Neural progenitor cell (in vitro differentiated cells): ENCODE measurements around the gene KIAA0753. TPM values are rescaled to one million over a fixed set of nuclear protein-coding genes. Genes with fewer than 3 reads are reported as not detected.

Source experiments
- DNase-seq: peaks from one replicate; pipeline ENCODE4 v3.0.0-alpha.2; 2016; ENCODE audit warnings: low spot score
- H2AFZ ChIP-seq: fragments of 200-600 bp; sonication (generic); replicated peaks from 2 replicates; pipeline ENCODE4 v1.6.1; 2016; ENCODE audit warnings: antibody characterized with exemption
- H3F3A ChIP-seq: fragments of 200-600 bp; sonication (generic); 2 replicates; pipeline ENCODE4 v1.6.1; 2016; ENCODE audit warnings: antibody characterized with exemption, low read depth
- H3K27ac ChIP-seq: fragments of 200-600 bp; sonication (generic); 2 replicates; pipeline ENCODE4 v1.5.1; 2016; ENCODE audit warnings: mild to moderate bottlenecking
- H3K27me3 ChIP-seq: fragments of 200-600 bp; sonication (generic); 2 replicates; pipeline ENCODE4 v1.6.1; 2016; ENCODE audit warnings: mild to moderate bottlenecking, moderate library complexity
- H3K36me3 ChIP-seq: fragments of 200-600 bp; sonication (generic); 2 replicates; pipeline ENCODE4 v1.5.1; 2016
- H3K4me1 ChIP-seq: fragments of 200-600 bp; sonication (generic); 2 replicates; pipeline ENCODE4 v1.6.1; 2016; ENCODE audit warnings: mixed run types
- H3K4me2 ChIP-seq: fragments of 200-600 bp; sonication (generic); 2 replicates; pipeline ENCODE4 v1.6.1; 2016
- H3K4me3 ChIP-seq: fragments of 200-600 bp; sonication (generic); 2 replicates; pipeline ENCODE4 v1.5.1; 2016
- H3K79me2 ChIP-seq: fragments of 200-600 bp; sonication (generic); 2 replicates; pipeline ENCODE4 v1.6.1; 2016; ENCODE audit warnings: low read depth
- H3K9ac ChIP-seq: fragments of 200-600 bp; sonication (generic); 2 replicates; pipeline ENCODE4 v1.6.1; 2016
- H3K9me3 ChIP-seq: fragments of 200-600 bp; sonication (generic); 2 replicates; pipeline ENCODE4 v1.5.1; 2016; ENCODE audit warnings: low read depth
- H4K20me1 ChIP-seq: fragments of 200-600 bp; sonication (generic); 2 replicates; pipeline ENCODE4 v1.6.1; 2016; ENCODE audit warnings: low read depth
- H3K27ac Mint-ChIP-seq: 3 replicates; pipeline ENCODE4 v1.8.0; 2021; ENCODE audit warnings: mixed read lengths
- H3K27me3 Mint-ChIP-seq: 2 replicates; pipeline ENCODE4 v1.8.0; 2022; ENCODE audit warnings: low read depth, mild to moderate bottlenecking, inconsistent platforms, moderate library complexity, mixed read lengths; ENCODE audit not compliant: insufficient read depth
- H3K36me3 Mint-ChIP-seq: 3 replicates; pipeline ENCODE4 v1.8.0; 2021; ENCODE audit warnings: mixed read lengths
- H3K4me1 Mint-ChIP-seq: 3 replicates; pipeline ENCODE4 v1.8.0; 2021; ENCODE audit warnings: mixed read lengths
- H3K4me3 Mint-ChIP-seq: 3 replicates; pipeline ENCODE4 v1.8.0; 2021; ENCODE audit warnings: mild to moderate bottlenecking, moderate library complexity, mixed read lengths
- H3K9me3 Mint-ChIP-seq: 3 replicates; pipeline ENCODE4 v1.8.0; 2020; ENCODE audit warnings: mixed read lengths
- EZH2 ChIP-seq: fragments of 200-600 bp; sonication (generic); IDR thresholded peaks from 2 replicates; pipeline ENCODE4 v1.6.1; 2017; ENCODE audit warnings: antibody characterized with exemption, mild to moderate bottlenecking, moderate library complexity
- EZH2phosphoT487 ChIP-seq: fragments of 200-600 bp; sonication (generic); IDR thresholded peaks from 2 replicates; pipeline ENCODE4 v1.6.1; 2017; ENCODE audit warnings: antibody characterized with exemption
- total RNA-seq: library from RNA; depleted of rRNA; stranded (reverse); fragments of >200 nt; gene quantifications from 2 replicates; pipeline ENCODE4 v1.2.3, GENCODE V29; 2015; ENCODE audit warnings: low replicate concordance
- TF ChIP-seq, protein P1 (sequence below): fragments of 200-600 bp; sonication (generic); IDR thresholded peaks from 2 replicates; pipeline ENCODE4 v1.5.1; 2017; ENCODE audit warnings: antibody characterized with exemption, mild to moderate bottlenecking

The KIAA0753 gene
- total RNA-seq, 1 donor from 2014 or later: 24.1 TPM

DNA sequence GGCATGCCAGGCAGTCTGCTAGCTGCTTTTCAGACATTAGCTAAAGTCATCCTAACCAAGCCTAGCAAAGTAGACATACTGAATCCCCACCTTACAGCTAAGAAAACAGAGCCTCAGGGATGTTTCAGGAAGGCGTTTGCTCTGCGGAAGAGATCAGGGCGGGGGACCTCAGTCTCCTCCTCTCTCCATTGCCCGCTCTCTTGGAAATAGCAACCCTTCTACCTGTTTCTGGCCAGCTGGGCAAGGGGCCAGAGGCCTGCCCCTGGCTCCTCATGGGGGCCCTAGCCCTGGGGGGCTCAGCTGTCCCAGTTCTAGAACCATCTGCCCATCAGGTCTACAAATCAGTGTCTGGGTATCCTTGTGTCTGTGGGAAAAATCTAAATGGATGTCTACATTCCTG is 98.6 kb downstream of the KIAA0753 start:
- no peak for DNase-seq
- Histone ChIP-seq H3F3A (no peaks in the 10 kb centered on the region), H4K20me1 (no peaks in the 10 kb centered on the region), H3K36me3 (no peaks in the 10 kb centered on the region), H3K4me2 (no peak overlapping the region), H3K27ac (no peak overlapping the region), H3K27me3 (no peaks in the 10 kb centered on the region), H3K9me3 (no peaks in the 10 kb centered on the region), H3K79me2 (no peaks in the 10 kb centered on the region), H3K4me3 (no peak overlapping the region), H3K9ac (no peak overlapping the region), H3K4me1 (peaks cover 5% of the 10 kb centered on the region), H2AFZ (no peak overlapping the region)
- no peaks in the 10 kb centered on the region for H3K36me3 Mint-ChIP-seq
- peaks cover under 1% of the 10 kb centered on the region for H3K4me1 Mint-ChIP-seq
- H3K27ac Mint-ChIP-seq: no peak overlapping the region
- H3K4me3 Mint-ChIP-seq: no peak overlapping the region
- peaks cover 5% of the 10 kb centered on the region for H3K9me3 Mint-ChIP-seq
- H3K27me3 Mint-ChIP-seq: peaks cover 13% of the 10 kb centered on the region
- TF ChIP-seq EZH2 (no peak), EZH2phosphoT487 (no peak)
- TF ChIP-seq, protein P1, sequence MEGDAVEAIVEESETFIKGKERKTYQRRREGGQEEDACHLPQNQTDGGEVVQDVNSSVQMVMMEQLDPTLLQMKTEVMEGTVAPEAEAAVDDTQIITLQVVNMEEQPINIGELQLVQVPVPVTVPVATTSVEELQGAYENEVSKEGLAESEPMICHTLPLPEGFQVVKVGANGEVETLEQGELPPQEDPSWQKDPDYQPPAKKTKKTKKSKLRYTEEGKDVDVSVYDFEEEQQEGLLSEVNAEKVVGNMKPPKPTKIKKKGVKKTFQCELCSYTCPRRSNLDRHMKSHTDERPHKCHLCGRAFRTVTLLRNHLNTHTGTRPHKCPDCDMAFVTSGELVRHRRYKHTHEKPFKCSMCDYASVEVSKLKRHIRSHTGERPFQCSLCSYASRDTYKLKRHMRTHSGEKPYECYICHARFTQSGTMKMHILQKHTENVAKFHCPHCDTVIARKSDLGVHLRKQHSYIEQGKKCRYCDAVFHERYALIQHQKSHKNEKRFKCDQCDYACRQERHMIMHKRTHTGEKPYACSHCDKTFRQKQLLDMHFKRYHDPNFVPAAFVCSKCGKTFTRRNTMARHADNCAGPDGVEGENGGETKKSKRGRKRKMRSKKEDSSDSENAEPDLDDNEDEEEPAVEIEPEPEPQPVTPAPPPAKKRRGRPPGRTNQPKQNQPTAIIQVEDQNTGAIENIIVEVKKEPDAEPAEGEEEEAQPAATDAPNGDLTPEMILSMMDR: no peak

DNA sequence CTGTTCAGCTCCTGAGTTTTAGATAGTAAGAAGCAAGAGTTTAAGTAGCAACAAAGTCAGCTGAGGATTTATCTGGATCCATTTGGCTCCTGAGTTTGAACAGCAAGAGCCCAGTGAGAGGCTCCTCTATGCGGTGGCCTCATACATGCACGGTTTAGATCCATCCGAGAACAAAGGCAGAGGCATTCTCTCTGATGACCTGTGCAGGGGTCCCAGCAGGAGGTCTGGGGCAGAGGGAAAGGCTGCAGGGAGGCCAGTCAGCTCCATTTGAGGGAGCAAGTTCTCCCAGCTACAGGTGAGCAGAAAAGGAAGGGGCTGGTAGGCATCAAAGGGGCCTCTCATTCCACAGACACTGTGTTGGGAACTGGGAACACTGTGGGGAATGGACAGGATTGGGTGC is 100.6 kb downstream of the KIAA0753 start:
- Histone ChIP-seq H4K20me1 (no peaks in the 10 kb centered on the region), H3K36me3 (no peaks in the 10 kb centered on the region), H2AFZ (no peak overlapping the region), H3K9me3 (no peaks in the 10 kb centered on the region), H3K27me3 (no peaks in the 10 kb centered on the region), H3K4me2 (no peak overlapping the region), H3K4me1 (peaks cover 5% of the 10 kb centered on the region), H3K4me3 (no peak overlapping the region), H3K79me2 (no peaks in the 10 kb centered on the region), H3K9ac (no peak overlapping the region), H3F3A (no peaks in the 10 kb centered on the region), H3K27ac (no peak overlapping the region)
- Mint-ChIP-seq H3K27me3 (peaks cover 13% of the 10 kb centered on the region), H3K27ac (no peak overlapping the region), H3K4me1 (no peaks in the 10 kb centered on the region), H3K9me3 (peaks cover 5% of the 10 kb centered on the region), H3K4me3 (peak overlapping the region; percentile 33), H3K36me3 (no peaks in the 10 kb centered on the region)
- no peak for DNase-seq
- no peak for TF ChIP-seq EZH2phosphoT487
- TF ChIP-seq, protein P1: no peak
- no peak for TF ChIP-seq EZH2

DNA sequence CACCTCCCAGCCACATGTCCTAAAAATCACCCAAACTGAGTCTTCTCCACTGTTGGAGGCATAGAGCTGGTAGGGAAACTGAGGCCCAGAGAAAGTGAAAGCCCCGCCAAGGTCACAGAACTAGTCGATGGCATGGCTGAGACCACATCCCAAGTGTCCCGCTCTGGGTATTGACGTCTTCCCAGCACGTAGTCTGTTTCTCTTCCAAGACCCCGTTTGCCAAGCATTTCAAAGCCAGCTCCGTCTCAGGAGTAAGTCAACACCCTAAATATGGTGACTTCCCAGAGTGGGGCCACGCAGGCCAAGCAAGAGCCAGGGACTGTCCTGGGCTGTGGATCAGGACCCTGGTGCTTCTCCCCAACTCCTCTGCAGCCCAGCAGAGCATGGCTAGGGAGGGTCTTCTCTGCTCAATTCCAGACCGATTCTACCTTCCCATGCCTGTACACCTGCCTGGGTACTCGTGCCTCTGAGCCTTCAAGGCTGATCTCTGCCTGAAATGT is 103.9 kb downstream of the KIAA0753 start:
- peaks cover 5% of the 10 kb centered on the region for H3K27me3 Mint-ChIP-seq
- H3K27ac Mint-ChIP-seq: peak overlapping the region; percentile 61
- H3K4me3 Mint-ChIP-seq: no peak overlapping the region
- no peaks in the 10 kb centered on the region for H3K4me1 Mint-ChIP-seq
- TF ChIP-seq EZH2: no peak
- TF ChIP-seq, protein P1: no peak
- no peak for TF ChIP-seq EZH2phosphoT487
- Histone ChIP-seq H4K20me1 (no peaks in the 10 kb centered on the region), H3K27ac (no peak overlapping the region), H3K4me2 (no peak overlapping the region), H3K9me3 (no peaks in the 10 kb centered on the region), H3K27me3 (no peaks in the 10 kb centered on the region), H3K4me3 (no peak overlapping the region), H3K9ac (no peak overlapping the region), H3K36me3 (no peaks in the 10 kb centered on the region), H2AFZ (no peak overlapping the region), H3K4me1 (peaks cover 5% of the 10 kb centered on the region), H3F3A (no peaks in the 10 kb centered on the region), H3K79me2 (no peaks in the 10 kb centered on the region)
- peaks cover 5% of the 10 kb centered on the region for H3K9me3 Mint-ChIP-seq
- H3K36me3 Mint-ChIP-seq: no peaks in the 10 kb centered on the region
- DNase-seq: no peak
